Skin epidermis (tissue), 12 donors: ENCODE results near the gene CD19.

Experiments
- H3K27ac ChIP-seq, 21 experiments: fragments of 200-600 bp; sonication (generic) in 11 of 21; one replicate each; pipeline ENCODE4 v1.5.0; 2020; ENCODE audit warnings: mild to moderate bottlenecking in 3 of 21, inconsistent platforms in 2 of 21, moderate library complexity in 2 of 21
- H3K4me3 ChIP-seq, 7 experiments: fragments of 200-600 bp; sonication (generic) in 2 of 7; one replicate each; pipeline ENCODE4 v1.5.0; 2020; ENCODE audit warnings: inconsistent platforms in 2 of 7, mild to moderate bottlenecking in 2 of 7, moderate library complexity in 1 of 7

CD19 gene

GRCh38 chr16:28905229-28905754 lies 26.5 kb upstream of the CD19 start:
- H3K4me3 ChIP-seq, result no peak overlapping the region
- no peak overlapping the region for H3K27ac ChIP-seq

GRCh38 chr16:28905800-28906372 lies 25.9 kb upstream of the CD19 start:
- Histone ChIP-seq H3K4me3 (no peak overlapping the region), H3K27ac (no peak overlapping the region)

- no peak overlapping the region for H3K4me3 ChIP-seq
- peak overlapping the region in 1 of 21 experiments; percentile 57 for H3K27ac ChIP-seq
Observed at GRCh38 chr16:28910086-28911031, 21.4 kb upstream of the CD19 start.

GRCh38 chr16:28912558-28912957 lies 19.2 kb upstream of the CD19 start:
- Histone ChIP-seq H3K4me3 (no peak overlapping the region), H3K27ac (no peak overlapping the region)

- no peak overlapping the region for H3K4me3 ChIP-seq
- no peak overlapping the region for H3K27ac ChIP-seq
Observed at GRCh38 chr16:28913946-28914724, 17.6 kb upstream of the CD19 start.

GRCh38 chr16:28915181-28915580 lies 16.6 kb upstream of the CD19 start:
- H3K4me3 ChIP-seq, result no peak overlapping the region
- no peak overlapping the region for H3K27ac ChIP-seq

GRCh38 chr16:28917095-28917494 lies 14.7 kb upstream of the CD19 start:
- Histone ChIP-seq H3K27ac (no peak overlapping the region), H3K4me3 (no peak overlapping the region)

GRCh38 chr16:28918698-28919097 lies 13.1 kb upstream of the CD19 start:
- Histone ChIP-seq H3K27ac (no peak overlapping the region), H3K4me3 (no peak overlapping the region)

- H3K27ac ChIP-seq, result peak overlapping the region in 5 of 21 experiments; percentile 97 to 100 (median 98)
- H3K4me3 ChIP-seq, result no peak overlapping the region
Observed at GRCh38 chr16:28923231-28923587, 8.6 kb upstream of the CD19 start.

GRCh38 chr16:28923652-28924398 lies 7.9 kb upstream of the CD19 start:
- H3K4me3 ChIP-seq, result peak overlapping the region; percentile 58 to 89 (median 70)
- peak overlapping the region in 20 of 21 experiments; percentile 95 to 100 (median 98) for H3K27ac ChIP-seq

- H3K4me3 ChIP-seq, result peak overlapping the region; percentile 58 to 89 (median 70)
- peak overlapping the region in 20 of 21 experiments; percentile 95 to 100 (median 98) for H3K27ac ChIP-seq
Observed at GRCh38 chr16:28924399-28924761, 7.4 kb upstream of the CD19 start.

- Histone ChIP-seq H3K4me3 (peak within 1 kb of the TSS; percentile 58 to 89 (median 70)), H3K27ac (peak within 1 kb of the TSS; percentile 82 to 100 (median 98))
Observed at GRCh38 chr16:28924762-28925385, 6.9 kb upstream of the CD19 start, which contains the start of gene RABEP2. RABEP2 (minus strand) TSS chr16:28925238; CDS start chr16:28925163, 75 bp downstream.

- Histone ChIP-seq H3K27ac (peak overlapping the region; percentile 82 to 100 (median 98)), H3K4me3 (peak overlapping the region; percentile 58 to 89 (median 70))
Observed at GRCh38 chr16:28925386-28926228, 6.2 kb upstream of the CD19 start.

GRCh38 chr16:28926284-28926683 lies 5.5 kb upstream of the CD19 start:
- Histone ChIP-seq H3K4me3 (peak overlapping the region in 6 of 7 experiments; percentile 58 to 76 (median 67)), H3K27ac (peak overlapping the region in 17 of 21 experiments; percentile 95 to 100 (median 98))

- Histone ChIP-seq H3K27ac (no peak overlapping the region), H3K4me3 (no peak overlapping the region)
Observed at GRCh38 chr16:28927815-28928214, 4.0 kb upstream of the CD19 start.

- peak overlapping the region in 1 of 21 experiments; percentile 42 for H3K27ac ChIP-seq
Observed at GRCh38 chr16:28930203-28930602, 1.6 kb upstream of the CD19 start.

GRCh38 chr16:28930652-28931051 lies 1.1 kb upstream of the CD19 start:
- H3K27ac ChIP-seq, result peak overlapping the region in 3 of 21 experiments; percentile 42 to 71 (median 57)
- H3K4me3 ChIP-seq, result no peak overlapping the region

More at GRCh38 chr16:28930203-28930602, 1.6 kb upstream of the CD19 start:
- no peak overlapping the region for H3K4me3 ChIP-seq
